Esophagus mucosa (tissue), 1 donor: ENCODE data around the gene CEP85L. TPM values are rescaled to one million over a fixed set of nuclear protein-coding genes. Genes with fewer than 3 reads are reported as not detected.

ENCODE experiments used
- ATAC-seq: fragments of 200-7000 bp; cut with Tn5 transposase; one replicate; pipeline ENCODE4 v1.9.1; 2020
- total RNA-seq: library from RNA; stranded (reverse); gene quantifications from one replicate; pipeline ENCODE4 v1.2.4, GENCODE V29; 2023
- donor health status: DM: yes; HTN: yes; CAD: no.

CEP85L gene
- total RNA-seq, 1 donor from 2014 or later = 2.3 TPM

- ATAC-seq = peak; percentile 44
Observed at GRCh38 chr6:118618676-118619377, 32.6 kb downstream of the CEP85L start.

GRCh38 chr6:118617417-118617816 lies 34.0 kb downstream of the CEP85L start:
- no peak for ATAC-seq

DNA sequence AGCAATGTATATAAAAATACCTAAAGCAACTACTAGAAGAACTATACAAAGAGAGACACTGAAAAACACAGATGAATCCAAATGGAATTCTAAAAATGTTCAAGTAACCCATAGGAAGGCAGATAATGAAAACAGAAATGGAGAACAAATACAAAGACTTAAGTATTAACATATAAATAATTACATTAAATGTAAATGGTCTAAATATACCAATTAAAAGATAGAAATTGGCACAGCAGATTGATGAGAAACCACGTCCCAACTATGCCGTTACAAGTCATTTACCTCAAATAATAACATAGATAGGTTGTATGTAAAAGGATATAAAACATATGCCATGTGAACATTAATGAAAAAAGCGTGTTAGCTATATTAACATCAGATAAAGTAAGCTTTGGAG lies 40.1 kb downstream of the CEP85L start:
- no peak for ATAC-seq

GRCh38 chr6:118606858-118607257 lies 44.5 kb downstream of the CEP85L start:
- no peak for ATAC-seq

GRCh38 chr6:118606268-118606667 lies 45.1 kb downstream of the CEP85L start:
- ATAC-seq = no peak

DNA sequence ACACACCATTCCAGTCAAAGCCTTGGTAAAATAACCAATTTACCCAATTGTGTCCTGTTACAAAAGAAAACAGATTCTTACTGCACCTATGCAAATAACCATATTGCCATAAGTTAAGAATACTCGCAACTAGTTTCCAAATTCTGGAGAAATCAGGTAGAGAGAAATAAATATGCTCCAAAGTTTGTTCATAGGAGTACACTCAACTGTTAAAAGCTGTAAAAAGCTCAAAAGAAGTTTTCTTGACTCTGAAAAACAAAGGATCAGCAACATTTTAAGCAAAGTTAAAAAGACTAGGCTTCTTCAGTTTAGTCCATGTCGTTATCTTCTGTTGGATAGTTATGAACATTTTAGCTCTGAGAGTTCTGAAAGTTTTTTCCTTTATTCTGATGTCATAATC lies 48.0 kb downstream of the CEP85L start:
- ATAC-seq = no peak

GRCh38 chr6:118602300-118602699 lies 49.1 kb downstream of the CEP85L start:
- no peak for ATAC-seq

- no peak for ATAC-seq
Observed at GRCh38 chr6:118598324-118598723, 53.1 kb downstream of the CEP85L start.

GRCh38 chr6:118597636-118598035 lies 53.8 kb downstream of the CEP85L start:
- no peak for ATAC-seq

DNA sequence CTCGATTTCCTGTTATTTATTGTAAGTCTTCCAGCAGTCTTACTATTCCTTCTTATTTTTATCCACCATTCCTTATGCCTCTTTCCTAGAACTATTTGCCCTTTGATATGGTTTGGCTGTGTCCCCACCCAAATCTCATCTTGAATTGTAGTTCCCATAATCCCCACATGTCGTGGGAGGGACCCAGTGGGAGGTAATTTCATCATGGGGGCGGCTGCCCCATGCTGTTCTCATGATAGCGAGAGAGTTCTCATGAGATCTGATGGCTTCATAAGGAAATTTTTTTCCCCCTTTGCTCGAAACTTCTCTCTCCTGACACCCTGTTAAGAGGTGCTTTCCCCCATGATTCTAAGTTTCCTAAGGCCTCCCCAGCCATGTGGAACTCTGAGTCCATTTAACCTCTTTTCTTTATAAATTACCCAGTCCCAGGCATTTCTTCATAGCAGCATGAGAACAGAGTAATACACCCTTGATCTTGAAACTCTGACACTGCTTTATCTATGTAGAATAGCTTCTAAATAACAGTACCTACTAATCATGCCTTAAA lies 54.5 kb downstream of the CEP85L start:
- no peak for ATAC-seq

- no peak for ATAC-seq
Observed at GRCh38 chr6:118594877-118595276, 56.5 kb downstream of the CEP85L start.

- no peak for ATAC-seq
Observed at GRCh38 chr6:118591897-118592296, 59.5 kb downstream of the CEP85L start.

DNA sequence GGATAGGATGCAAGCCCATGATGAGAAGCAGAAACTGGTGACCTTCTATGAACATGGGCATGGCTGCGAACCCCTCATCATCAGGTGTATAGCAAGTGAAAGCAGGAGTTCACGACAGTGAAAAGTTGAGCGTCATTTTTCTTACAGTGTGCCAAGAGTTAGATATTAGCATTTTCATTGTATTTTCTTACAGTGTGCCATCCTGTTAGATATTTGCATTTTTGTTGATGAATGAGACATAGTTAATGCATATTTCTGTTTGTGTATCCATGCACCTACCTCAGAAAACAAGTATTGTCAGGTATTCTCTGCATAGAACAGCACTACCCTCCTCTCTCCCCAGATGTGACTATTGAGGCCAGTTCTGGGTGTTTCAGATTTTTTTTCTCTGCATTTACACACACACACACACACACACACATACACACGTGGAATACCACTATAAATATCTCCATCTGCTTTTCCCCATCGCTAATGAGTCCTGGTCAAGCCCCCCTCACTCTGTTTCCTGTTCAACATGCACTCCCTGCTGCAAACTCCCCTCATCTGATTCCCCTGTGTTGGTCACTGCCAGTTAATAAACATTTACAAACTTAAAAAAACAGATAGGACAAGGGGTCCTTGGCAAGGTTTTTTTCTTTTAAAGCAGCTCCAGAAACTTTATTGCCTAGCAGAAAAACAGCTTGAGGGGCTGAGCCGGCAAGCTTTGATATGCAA lies 61.6 kb downstream of the CEP85L start:
- no peak for ATAC-seq

GRCh38 chr6:118589186-118589585 lies 62.2 kb downstream of the CEP85L start:
- ATAC-seq = no peak

GRCh38 chr6:118588626-118589025 lies 62.8 kb downstream of the CEP85L start:
- ATAC-seq = no peak

GRCh38 chr6:118586746-118587485 lies 64.5 kb downstream of the CEP85L start:
- no peak for ATAC-seq

- no peak for ATAC-seq
Observed at GRCh38 chr6:118584911-118585310, 66.5 kb downstream of the CEP85L start.

- peak; percentile 48 for ATAC-seq
Observed at GRCh38 chr6:118581489-118581959, 69.9 kb downstream of the CEP85L start.

GRCh38 chr6:118580585-118581419 lies 70.6 kb downstream of the CEP85L start:
- peak; percentile 84 for ATAC-seq

DNA sequence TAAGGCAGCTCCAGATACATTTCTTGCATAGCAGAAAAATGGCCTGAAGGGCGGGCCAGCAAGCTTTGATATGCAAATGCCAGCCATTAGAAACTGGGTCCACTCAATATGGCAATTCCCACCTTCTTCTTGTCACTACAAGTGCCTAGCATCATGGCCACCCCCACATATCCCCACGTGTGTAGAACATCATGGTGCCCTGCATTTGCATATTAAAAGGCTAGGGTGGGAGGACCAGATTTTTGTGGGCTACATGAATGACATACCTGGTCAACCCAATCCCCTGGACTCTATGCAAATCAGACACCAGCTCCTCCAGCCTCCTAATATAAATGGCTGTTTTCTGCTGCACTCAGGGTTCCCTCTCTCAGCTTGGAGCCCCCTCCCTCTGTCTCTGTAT lies 71.6 kb downstream of the CEP85L start:
- ATAC-seq = no peak

DNA sequence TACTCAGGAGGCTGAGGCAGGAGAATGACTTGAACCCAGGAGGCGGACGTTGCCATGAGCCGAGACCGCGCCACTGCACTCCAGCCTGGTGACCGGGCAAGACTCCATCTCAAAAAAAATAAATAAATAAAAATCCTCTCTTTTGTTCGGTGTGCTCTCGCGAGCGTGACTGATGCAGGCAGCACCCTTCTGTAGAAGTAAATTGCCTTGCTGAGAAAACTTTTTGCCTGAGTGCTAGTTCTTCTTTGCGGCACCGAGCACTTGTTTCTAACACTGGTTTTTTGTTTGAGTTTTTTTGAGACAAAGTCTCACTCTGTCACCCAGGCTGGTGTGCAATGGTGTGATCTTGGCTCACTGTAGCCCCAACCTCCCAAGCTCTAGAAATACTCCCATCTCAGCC lies 72.8 kb downstream of the CEP85L start:
- no peak for ATAC-seq

- ATAC-seq = no peak
Observed at GRCh38 chr6:118577972-118578371, 73.4 kb downstream of the CEP85L start.
